K562 (cell line): ENCODE results near the gene SETD1B. TPM values are rescaled to one million over a fixed set of nuclear protein-coding genes. Genes with fewer than 3 reads are reported as not detected.

Experiments used
- FOXA1 ChIP-seq: fragments of 450-650 bp; IDR thresholded peaks from 2 replicates; pipeline ENCODE4 v1.6.1; 2016; ENCODE audit warnings: mild to moderate bottlenecking, borderline replicate concordance
- MAFG ChIP-seq: fragments of 450-650 bp; conservative IDR thresholded peaks from 2 replicates; pipeline ENCODE4 v1.6.1; 2016; ENCODE audit warnings: missing genetic modification characterization, missing compliant biosample characterization
- NEUROD1 ChIP-seq: fragments of 150-350 bp; IDR thresholded peaks from 2 replicates; pipeline ENCODE4 v1.6.1; 2014; ENCODE audit warnings: borderline replicate concordance, low read length, low read depth; ENCODE audit not compliant: partially characterized antibody
- PYGO2 ChIP-seq: fragments of 450-650 bp; IDR thresholded peaks from 2 replicates; pipeline ENCODE4 v1.6.1; 2016; ENCODE audit warnings: mild to moderate bottlenecking, missing genetic modification characterization, moderate library complexity, missing compliant biosample characterization
- RBBP5 ChIP-seq: fragments of 200-600 bp; sonication (generic); IDR thresholded peaks from 2 replicates; pipeline ENCODE4 v1.6.1; 2012; ENCODE audit warnings: borderline replicate concordance, mild to moderate bottlenecking, low read length, control low read depth, inconsistent platforms; ENCODE audit not compliant: insufficient read depth, poor library complexity, severe bottlenecking
- RBM15 ChIP-seq: fragments of 200-400 bp; formaldehyde crosslinking; IDR thresholded peaks from 2 replicates; pipeline ENCODE4 v1.6.1; 2018; ENCODE audit warnings: mild to moderate bottlenecking, low read length, moderate library complexity; ENCODE audit not compliant: insufficient read depth
- SMARCA4 ChIP-seq: fragments of 450-650 bp; IDR thresholded peaks from 2 replicates; pipeline ENCODE4 v1.6.1; 2016
- ZNF143 ChIP-seq: sonication (generic); formaldehyde crosslinking; IDR thresholded peaks from 2 replicates; pipeline ENCODE4 v1.9.0; 2022; ENCODE audit warnings: mild to moderate bottlenecking, missing genetic modification reagents
- ZNF551 ChIP-seq: fragments of 250-450 bp; sonication (Bioruptor Pico); IDR thresholded peaks from 2 replicates; pipeline ENCODE4 v1.5.0; 2021; ENCODE audit warnings: mild to moderate bottlenecking, moderate library complexity
- polyA plus RNA-seq, 8 experiments: library from polyadenylated mRNA; depleted of rRNA in 4 of 8; stranded (reverse) in 5 of 8; unstranded in 3 of 8; fragments of >200 nt; fragmentation: Nextera tagmentation in 2 of 8; fragmentation: Illumina TruSeq in 1 of 8; extraction: Ambion mirVana in 2 of 8; extraction: Trizol in 1 of 8; gene quantifications; 2 replicates each; pipeline versions ENCODE4 v1.2.1 to v1.2.3, GENCODE V29; 2011 to 2014; ENCODE audit warnings: inconsistent platforms in 1 of 8, missing spikeins in 1 of 8
- total RNA-seq, 7 experiments: library from RNA; depleted of rRNA in 6 of 7; stranded (reverse); fragments of >200 nt in 6 of 7; fragmentation: Illumina TruSeq in 2 of 7; extraction: Trizol in 2 of 7; gene quantifications; 2 replicates each; pipeline versions ENCODE4 v1.2.1 to v1.2.3, GENCODE V29; 2011 to 2021; ENCODE audit warnings: low replicate concordance in 1 of 7
- TF ChIP-seq, protein P1 (sequence below): sonication (generic); formaldehyde crosslinking; IDR thresholded peaks from 2 replicates; pipeline ENCODE4 v1.8.0; 2022; ENCODE audit warnings: missing genetic modification reagents, mild to moderate bottlenecking, moderate library complexity, borderline replicate concordance
- TF ChIP-seq, protein P2 (sequence below): fragments of 450-650 bp; formaldehyde crosslinking; IDR thresholded peaks from 2 replicates; pipeline ENCODE4 v1.4.0; 2022; ENCODE audit warnings: missing genetic modification characterization
- TF ChIP-seq, protein P3 (sequence below): fragments of 250-450 bp; sonication (Bioruptor Pico); IDR thresholded peaks from 2 replicates; pipeline ENCODE4 v1.6.1; 2021; ENCODE audit warnings: mild to moderate bottlenecking
- TF ChIP-seq, protein P4 (sequence below): fragments of 200-400 bp; formaldehyde crosslinking; IDR thresholded peaks from 2 replicates; pipeline ENCODE4 v1.6.1; 2017; ENCODE audit warnings: mild to moderate bottlenecking, low read depth, low read length, moderate library complexity
- TF ChIP-seq, protein P5 (sequence below): sonication (generic); formaldehyde crosslinking; IDR thresholded peaks from 2 replicates; pipeline ENCODE4 v1.8.0; 2022; ENCODE audit warnings: mild to moderate bottlenecking, missing genetic modification reagents

The SETD1B gene
- total and polyA plus RNA-seq, 9 of the 15 experiments (the other 6 are each of a cell fraction or from before 2014, with no cell fraction given): 0.48 to 26.6 (median 2.3) TPM

DNA sequence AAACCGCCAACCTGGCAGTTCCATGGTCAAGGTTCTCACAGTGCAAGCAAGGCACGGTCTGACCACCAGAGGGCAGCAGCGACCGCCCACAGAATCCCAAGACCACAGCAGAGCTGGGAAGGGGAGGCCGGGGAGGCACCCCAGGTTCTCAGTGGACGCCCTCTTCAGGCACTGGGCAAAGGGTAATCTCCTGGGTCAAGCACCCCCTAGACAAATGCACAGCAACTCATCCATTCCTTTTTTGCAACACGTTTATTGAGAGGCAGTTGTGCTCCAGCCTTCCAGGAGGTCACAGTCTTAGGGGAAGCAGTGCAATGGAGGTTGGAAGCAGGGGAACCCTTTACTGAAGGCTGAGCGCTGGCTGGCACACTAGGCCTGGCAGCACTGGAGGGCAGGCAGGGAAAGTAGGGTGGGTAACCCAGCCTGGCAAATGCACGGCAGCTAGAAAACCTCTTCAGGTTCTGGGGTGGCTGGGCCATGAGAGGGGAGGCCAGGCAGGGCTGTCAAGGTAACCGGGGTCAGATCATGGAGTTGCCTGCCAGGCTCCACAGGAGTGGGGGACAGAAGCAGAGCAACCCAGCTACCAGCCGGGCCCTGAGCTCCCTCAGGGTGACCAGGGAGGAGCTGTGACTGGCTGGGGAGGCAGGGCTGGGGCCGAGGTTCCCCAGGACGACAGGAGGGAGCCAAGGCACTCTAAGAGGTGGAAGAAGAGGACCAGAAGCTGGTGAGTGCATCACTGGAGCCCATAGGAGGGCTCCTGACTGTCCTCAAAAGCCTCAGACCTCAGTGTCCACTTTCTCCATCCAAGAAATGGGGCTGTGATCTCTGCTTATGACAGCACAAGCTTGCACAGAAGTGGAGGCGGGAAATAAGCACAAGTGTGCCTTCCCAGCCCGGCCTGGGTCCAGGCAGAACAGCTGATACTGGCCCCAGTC, 8.5 kb upstream of the SETD1B start (continued):
- TF ChIP-seq, protein P1, sequence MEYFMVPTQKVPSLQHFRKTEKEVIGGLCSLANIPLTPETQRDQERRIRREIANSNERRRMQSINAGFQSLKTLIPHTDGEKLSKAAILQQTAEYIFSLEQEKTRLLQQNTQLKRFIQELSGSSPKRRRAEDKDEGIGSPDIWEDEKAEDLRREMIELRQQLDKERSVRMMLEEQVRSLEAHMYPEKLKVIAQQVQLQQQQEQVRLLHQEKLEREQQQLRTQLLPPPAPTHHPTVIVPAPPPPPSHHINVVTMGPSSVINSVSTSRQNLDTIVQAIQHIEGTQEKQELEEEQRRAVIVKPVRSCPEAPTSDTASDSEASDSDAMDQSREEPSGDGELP (CRISPR knock-in tag): peak; percentile 60; the same call in 1 of the 2 replicates
- TF ChIP-seq, protein P2, sequence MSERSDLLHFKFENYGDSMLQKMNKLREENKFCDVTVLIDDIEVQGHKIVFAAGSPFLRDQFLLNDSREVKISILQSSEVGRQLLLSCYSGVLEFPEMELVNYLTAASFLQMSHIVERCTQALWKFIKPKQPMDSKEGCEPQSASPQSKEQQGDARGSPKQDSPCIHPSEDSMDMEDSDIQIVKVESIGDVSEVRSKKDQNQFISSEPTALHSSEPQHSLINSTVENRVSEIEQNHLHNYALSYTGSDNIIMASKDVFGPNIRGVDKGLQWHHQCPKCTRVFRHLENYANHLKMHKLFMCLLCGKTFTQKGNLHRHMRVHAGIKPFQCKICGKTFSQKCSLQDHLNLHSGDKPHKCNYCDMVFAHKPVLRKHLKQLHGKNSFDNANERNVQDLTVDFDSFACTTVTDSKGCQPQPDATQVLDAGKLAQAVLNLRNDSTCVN (CRISPR knock-in tag): no peak
- TF ChIP-seq RBBP5 (no peak), MAFG (tag) (peak; percentile 59), ZNF551 (CRISPR knock-in tag) (no peak), ZNF143 (CRISPR knock-in tag) (no peak), NEUROD1 (peak; percentile 33), RBM15 (no peak), FOXA1 (no peak), PYGO2 (no peak), SMARCA4 (no peak)
- TF ChIP-seq, protein P3, sequence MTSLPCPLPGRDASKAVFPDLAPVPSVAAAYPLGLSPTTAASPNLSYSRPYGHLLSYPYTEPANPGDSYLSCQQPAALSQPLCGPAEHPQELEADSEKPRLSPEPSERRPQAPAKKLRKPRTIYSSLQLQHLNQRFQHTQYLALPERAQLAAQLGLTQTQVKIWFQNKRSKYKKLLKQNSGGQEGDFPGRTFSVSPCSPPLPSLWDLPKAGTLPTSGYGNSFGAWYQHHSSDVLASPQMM (CRISPR knock-in tag): no peak
- TF ChIP-seq, protein P4, sequence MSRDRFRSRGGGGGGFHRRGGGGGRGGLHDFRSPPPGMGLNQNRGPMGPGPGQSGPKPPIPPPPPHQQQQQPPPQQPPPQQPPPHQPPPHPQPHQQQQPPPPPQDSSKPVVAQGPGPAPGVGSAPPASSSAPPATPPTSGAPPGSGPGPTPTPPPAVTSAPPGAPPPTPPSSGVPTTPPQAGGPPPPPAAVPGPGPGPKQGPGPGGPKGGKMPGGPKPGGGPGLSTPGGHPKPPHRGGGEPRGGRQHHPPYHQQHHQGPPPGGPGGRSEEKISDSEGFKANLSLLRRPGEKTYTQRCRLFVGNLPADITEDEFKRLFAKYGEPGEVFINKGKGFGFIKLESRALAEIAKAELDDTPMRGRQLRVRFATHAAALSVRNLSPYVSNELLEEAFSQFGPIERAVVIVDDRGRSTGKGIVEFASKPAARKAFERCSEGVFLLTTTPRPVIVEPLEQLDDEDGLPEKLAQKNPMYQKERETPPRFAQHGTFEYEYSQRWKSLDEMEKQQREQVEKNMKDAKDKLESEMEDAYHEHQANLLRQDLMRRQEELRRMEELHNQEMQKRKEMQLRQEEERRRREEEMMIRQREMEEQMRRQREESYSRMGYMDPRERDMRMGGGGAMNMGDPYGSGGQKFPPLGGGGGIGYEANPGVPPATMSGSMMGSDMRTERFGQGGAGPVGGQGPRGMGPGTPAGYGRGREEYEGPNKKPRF: no peak
- TF ChIP-seq, protein P5, sequence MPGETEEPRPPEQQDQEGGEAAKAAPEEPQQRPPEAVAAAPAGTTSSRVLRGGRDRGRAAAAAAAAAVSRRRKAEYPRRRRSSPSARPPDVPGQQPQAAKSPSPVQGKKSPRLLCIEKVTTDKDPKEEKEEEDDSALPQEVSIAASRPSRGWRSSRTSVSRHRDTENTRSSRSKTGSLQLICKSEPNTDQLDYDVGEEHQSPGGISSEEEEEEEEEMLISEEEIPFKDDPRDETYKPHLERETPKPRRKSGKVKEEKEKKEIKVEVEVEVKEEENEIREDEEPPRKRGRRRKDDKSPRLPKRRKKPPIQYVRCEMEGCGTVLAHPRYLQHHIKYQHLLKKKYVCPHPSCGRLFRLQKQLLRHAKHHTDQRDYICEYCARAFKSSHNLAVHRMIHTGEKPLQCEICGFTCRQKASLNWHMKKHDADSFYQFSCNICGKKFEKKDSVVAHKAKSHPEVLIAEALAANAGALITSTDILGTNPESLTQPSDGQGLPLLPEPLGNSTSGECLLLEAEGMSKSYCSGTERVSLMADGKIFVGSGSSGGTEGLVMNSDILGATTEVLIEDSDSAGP (CRISPR knock-in tag): no peak
